ENCODE measurements around the gene KRTAP1-1.
"Not testable (repeated sequence)": the region's sequence is repeated elsewhere in the genome, so short reads cannot be mapped to it uniquely, and the experiment has no call there.

DNA sequence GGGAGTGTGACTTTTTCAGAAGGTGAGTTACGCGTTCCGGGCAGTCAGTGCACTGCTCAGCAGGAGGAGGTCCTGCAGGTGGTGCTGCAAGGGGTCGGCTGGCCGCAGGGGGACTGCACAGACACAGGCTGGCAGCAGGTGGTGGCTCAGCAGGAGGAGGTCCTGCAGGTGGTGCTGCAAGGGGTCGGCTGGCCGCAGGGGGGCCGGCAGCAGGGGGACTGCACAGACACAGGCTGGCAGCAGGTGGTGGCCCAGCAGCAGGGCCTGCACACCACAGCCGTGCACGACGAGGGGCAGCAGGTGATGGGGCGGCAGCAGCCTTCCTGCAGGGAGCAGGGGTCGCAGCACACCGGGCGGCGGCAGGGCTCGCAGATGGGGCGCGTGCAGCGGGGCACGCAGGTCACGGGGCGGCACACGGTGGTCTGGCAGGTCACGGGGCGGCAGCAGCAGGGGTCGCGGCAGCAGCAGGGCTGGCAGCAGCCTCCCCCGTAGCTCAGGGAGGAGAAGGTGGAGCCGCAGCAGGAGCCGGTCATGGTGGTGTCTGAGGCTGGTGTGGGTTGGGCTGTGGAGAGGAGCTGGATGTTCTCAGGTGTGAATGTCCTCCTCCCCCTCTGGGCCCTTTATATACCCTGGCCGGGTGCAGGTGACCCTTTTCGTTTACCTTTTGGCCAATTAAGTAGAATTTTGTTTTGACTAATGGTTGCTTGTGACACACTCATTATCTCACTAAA lies 5.7 kb upstream of the KRTAP1-1 start, which contains the start of gene KRTAP2-1:
- not testable (repeated sequence) for TF ChIP-seq MXI1 (conservative IDR thresholded peaks at IDR 0.05; ENCODE audit: poor library complexity, severe bottlenecking); EP300 (conservative IDR thresholded peaks at IDR 0.05; ENCODE audit: poor library complexity, severe bottlenecking); EZH2 (IDR thresholded peaks at IDR 0.05; ENCODE audit: borderline replicate concordance, insufficient read depth, low read length, poor library complexity, severe bottlenecking); POLR2AphosphoS5 (IDR thresholded peaks at IDR 0.05)
- TF ChIP-seq, protein P1, sequence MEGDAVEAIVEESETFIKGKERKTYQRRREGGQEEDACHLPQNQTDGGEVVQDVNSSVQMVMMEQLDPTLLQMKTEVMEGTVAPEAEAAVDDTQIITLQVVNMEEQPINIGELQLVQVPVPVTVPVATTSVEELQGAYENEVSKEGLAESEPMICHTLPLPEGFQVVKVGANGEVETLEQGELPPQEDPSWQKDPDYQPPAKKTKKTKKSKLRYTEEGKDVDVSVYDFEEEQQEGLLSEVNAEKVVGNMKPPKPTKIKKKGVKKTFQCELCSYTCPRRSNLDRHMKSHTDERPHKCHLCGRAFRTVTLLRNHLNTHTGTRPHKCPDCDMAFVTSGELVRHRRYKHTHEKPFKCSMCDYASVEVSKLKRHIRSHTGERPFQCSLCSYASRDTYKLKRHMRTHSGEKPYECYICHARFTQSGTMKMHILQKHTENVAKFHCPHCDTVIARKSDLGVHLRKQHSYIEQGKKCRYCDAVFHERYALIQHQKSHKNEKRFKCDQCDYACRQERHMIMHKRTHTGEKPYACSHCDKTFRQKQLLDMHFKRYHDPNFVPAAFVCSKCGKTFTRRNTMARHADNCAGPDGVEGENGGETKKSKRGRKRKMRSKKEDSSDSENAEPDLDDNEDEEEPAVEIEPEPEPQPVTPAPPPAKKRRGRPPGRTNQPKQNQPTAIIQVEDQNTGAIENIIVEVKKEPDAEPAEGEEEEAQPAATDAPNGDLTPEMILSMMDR (IDR thresholded peaks at IDR 0.05; ENCODE audit: poor library complexity, severe bottlenecking): not testable (repeated sequence)
- TF ChIP-seq, protein P2, sequence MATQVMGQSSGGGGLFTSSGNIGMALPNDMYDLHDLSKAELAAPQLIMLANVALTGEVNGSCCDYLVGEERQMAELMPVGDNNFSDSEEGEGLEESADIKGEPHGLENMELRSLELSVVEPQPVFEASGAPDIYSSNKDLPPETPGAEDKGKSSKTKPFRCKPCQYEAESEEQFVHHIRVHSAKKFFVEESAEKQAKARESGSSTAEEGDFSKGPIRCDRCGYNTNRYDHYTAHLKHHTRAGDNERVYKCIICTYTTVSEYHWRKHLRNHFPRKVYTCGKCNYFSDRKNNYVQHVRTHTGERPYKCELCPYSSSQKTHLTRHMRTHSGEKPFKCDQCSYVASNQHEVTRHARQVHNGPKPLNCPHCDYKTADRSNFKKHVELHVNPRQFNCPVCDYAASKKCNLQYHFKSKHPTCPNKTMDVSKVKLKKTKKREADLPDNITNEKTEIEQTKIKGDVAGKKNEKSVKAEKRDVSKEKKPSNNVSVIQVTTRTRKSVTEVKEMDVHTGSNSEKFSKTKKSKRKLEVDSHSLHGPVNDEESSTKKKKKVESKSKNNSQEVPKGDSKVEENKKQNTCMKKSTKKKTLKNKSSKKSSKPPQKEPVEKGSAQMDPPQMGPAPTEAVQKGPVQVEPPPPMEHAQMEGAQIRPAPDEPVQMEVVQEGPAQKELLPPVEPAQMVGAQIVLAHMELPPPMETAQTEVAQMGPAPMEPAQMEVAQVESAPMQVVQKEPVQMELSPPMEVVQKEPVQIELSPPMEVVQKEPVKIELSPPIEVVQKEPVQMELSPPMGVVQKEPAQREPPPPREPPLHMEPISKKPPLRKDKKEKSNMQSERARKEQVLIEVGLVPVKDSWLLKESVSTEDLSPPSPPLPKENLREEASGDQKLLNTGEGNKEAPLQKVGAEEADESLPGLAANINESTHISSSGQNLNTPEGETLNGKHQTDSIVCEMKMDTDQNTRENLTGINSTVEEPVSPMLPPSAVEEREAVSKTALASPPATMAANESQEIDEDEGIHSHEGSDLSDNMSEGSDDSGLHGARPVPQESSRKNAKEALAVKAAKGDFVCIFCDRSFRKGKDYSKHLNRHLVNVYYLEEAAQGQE (IDR thresholded peaks at IDR 0.05; ENCODE audit: borderline replicate concordance): not testable (repeated sequence)
